OCI-LY3 (cell line): ENCODE measurements around the gene SVOPL.

Experiments used
- H2AFZ ChIP-seq: fragments of 200-600, 300-600 bp; shearing (Covaris generic); 2 replicates; pipeline ENCODE4 v1.6.0; 2014; ENCODE audit warnings: antibody characterized with exemption, low read depth, low read length
- H3K27ac ChIP-seq: fragments of 200-600, 300-600 bp; sonication (generic); 2 replicates; pipeline ENCODE4 v1.5.1; 2014; ENCODE audit warnings: mild to moderate bottlenecking, low read length, moderate library complexity, mixed read lengths
- H3K27me3 ChIP-seq: fragments of 200-600, 300-600 bp; sonication (generic); 2 replicates; pipeline ENCODE4 v1.6.1; 2014; ENCODE audit warnings: low read depth, low read length, mixed read lengths
- H3K36me3 ChIP-seq: fragments of 200-600, 300-600 bp; sonication (generic); replicated peaks from 2 replicates; pipeline ENCODE3; 2014; ENCODE audit warnings: low read depth, low read length, mixed read lengths
- H3K4me1 ChIP-seq: fragments of 300-600, 200-600 bp; sonication (generic); 2 replicates; pipeline ENCODE4 v1.6.1; 2014; ENCODE audit warnings: low read length, mixed read lengths
- H3K4me2 ChIP-seq: fragments of 200-600, 300-600 bp; sonication (generic); 2 replicates; pipeline ENCODE4 v1.6.1; 2014; ENCODE audit warnings: low read length, mixed read lengths
- H3K4me3 ChIP-seq: fragments of 300-600, 200-600 bp; sonication (generic); 2 replicates; pipeline ENCODE4 v1.5.1; 2014; ENCODE audit warnings: antibody characterized with exemption, mild to moderate bottlenecking, low read length, moderate library complexity
- H3K79me2 ChIP-seq: fragments of 300-600, 200-600 bp; shearing (Covaris generic); 2 replicates; pipeline ENCODE4 v1.6.1; 2014; ENCODE audit warnings: mild to moderate bottlenecking, low read length, mixed read lengths
- H3K9ac ChIP-seq: fragments of 300-600, 200-600 bp; shearing (Covaris generic); 2 replicates; pipeline ENCODE4 v1.6.0; 2014; ENCODE audit warnings: mild to moderate bottlenecking, low read length, moderate library complexity
- H3K9me3 ChIP-seq: fragments of 200-600, 300-600 bp; shearing (Covaris generic); 2 replicates; pipeline ENCODE4 v1.6.1; 2014; ENCODE audit warnings: low read length, mixed read lengths; ENCODE audit not compliant: insufficient read depth
- H4K20me1 ChIP-seq: fragments of 200-600, 300-600 bp; sonication (generic); 2 replicates; pipeline ENCODE4 v1.6.1; 2016; ENCODE audit warnings: low read length, mixed read lengths; ENCODE audit not compliant: insufficient read depth
- CTCF ChIP-seq: fragments of 200-600, 300-600 bp; sonication (generic); IDR thresholded peaks from 2 replicates; pipeline ENCODE4 v1.5.1; 2014; ENCODE audit warnings: antibody characterized with exemption, low read length, low read depth
- EZH2phosphoT487 ChIP-seq: fragments of 200-600 bp; shearing (Covaris generic); IDR thresholded peaks from 2 replicates; pipeline ENCODE4 v1.6.1; 2018; ENCODE audit warnings: antibody characterized with exemption, mixed run types, low read depth

Gene SVOPL

GRCh38 chr7:138587485-138587884 is 113.7 kb downstream of the SVOPL start:
- Histone ChIP-seq H3K79me2 (no peaks in the 10 kb centered on the region), H3K9ac (no peak overlapping the region), H3K27ac (no peak overlapping the region), H4K20me1 (no peaks in the 10 kb centered on the region), H3K27me3 (no peaks in the 10 kb centered on the region), H3K36me3 (peaks cover 18% of the 10 kb centered on the region), H3K4me1 (peaks cover 6% of the 10 kb centered on the region; the same call in 1 of the 2 replicates), H2AFZ (no peak overlapping the region), H3K9me3 (no peaks in the 10 kb centered on the region), H3K4me2 (no peak overlapping the region), H3K4me3 (no peak overlapping the region)
- no peak for TF ChIP-seq EZH2phosphoT487
- TF ChIP-seq CTCF: no peak

DNA sequence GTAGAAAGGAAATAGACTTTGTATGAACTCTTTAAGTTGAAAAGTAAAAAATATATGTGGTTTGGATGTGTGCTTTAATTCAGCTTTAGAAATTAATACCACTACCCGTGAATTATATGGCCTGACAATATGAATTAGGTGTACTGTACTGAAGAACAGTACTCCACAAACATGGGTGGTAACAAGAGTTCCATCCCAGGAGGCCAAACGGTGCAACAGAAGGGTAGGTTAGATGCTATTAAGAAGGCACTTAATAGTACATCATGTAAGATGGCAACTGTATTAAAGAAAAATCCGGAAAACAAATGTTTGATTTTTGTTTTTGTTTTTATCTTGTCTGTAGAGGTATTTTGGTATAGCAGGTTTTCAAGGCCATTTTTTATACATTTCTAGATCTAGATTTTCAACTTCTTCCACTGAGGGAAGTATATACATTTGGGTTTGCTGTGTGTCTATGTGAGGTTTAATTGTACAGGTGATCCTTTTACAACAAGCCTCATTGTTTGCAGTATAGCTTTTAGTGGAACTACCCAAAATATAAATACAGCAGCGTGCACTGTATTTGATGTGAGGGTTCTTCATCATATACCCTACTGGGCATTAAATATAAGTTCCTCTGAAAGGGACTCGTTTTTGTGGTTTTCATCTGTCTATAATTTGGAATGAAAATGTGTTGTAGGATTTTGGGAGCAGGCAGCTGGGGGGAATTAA is 115.7 kb downstream of the SVOPL start:
- Histone ChIP-seq H3K27me3 (no peaks in the 10 kb centered on the region), H3K4me1 (peaks cover 14% of the 10 kb centered on the region), H3K9me3 (no peaks in the 10 kb centered on the region), H3K36me3 (peaks cover 22% of the 10 kb centered on the region), H4K20me1 (no peaks in the 10 kb centered on the region), H3K4me3 (no peak overlapping the region), H3K4me2 (no peak overlapping the region), H2AFZ (no peak overlapping the region), H3K9ac (no peak overlapping the region), H3K27ac (no peak overlapping the region), H3K79me2 (no peaks in the 10 kb centered on the region)
- TF ChIP-seq CTCF (no peak), EZH2phosphoT487 (no peak)

DNA sequence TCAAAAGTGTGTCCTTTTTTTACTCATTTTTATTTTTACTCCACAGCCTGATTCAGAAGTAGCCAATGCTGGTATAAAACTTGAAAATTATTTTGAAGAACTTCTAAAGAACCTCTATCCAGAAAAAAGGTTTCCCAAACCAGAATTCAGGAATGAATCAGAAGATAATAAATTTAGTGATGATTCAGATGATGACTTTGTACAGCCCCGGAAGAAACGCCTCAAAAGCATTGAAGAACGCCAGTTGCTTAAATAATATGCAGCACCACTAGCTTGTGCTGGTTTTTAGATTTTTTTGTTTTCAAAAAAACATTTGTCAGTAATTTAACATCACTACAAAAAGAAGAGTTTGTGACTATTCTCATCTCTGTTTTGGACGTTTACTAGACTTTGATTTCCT is 116.5 kb downstream of the SVOPL start:
- no peaks in the 10 kb centered on the region for H3K79me2 ChIP-seq
- H3K27me3 ChIP-seq: no peaks in the 10 kb centered on the region
- TF ChIP-seq EZH2phosphoT487 (no peak), CTCF (no peak)
- H4K20me1 ChIP-seq: no peaks in the 10 kb centered on the region
- H3K9ac ChIP-seq: no peak overlapping the region
- no peak overlapping the region for H3K4me2 ChIP-seq
- no peak overlapping the region for H3K4me3 ChIP-seq
- H3K36me3 ChIP-seq: peaks cover 28% of the 10 kb centered on the region
- no peak overlapping the region for H2AFZ ChIP-seq
- H3K9me3 ChIP-seq: no peaks in the 10 kb centered on the region
- H3K4me1 ChIP-seq: peaks cover 14% of the 10 kb centered on the region
- no peak overlapping the region for H3K27ac ChIP-seq

DNA sequence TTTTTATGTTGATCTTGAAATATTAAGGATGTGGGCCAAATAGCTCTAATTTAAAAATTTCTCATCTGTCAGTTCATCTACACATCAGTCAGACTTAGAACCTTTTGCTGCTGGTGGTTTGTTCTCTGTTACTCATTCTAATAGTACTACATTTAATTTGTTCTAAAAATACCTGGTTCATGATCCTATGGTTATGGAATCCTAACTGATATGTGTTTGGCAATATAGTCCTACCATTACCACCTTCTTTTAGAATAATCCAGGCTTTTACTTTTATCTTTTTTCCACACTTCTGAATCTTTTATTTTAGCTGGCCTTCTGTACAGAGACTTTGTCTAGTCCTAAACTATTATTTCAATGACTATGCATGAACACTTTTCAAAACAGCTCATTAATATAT is 116.9 kb downstream of the SVOPL start:
- Histone ChIP-seq H2AFZ (no peak overlapping the region), H3K4me1 (peaks cover 14% of the 10 kb centered on the region), H3K27ac (no peak overlapping the region), H3K4me2 (no peak overlapping the region), H3K9me3 (no peaks in the 10 kb centered on the region), H3K9ac (no peak overlapping the region), H3K4me3 (no peak overlapping the region), H4K20me1 (no peaks in the 10 kb centered on the region), H3K27me3 (no peaks in the 10 kb centered on the region), H3K36me3 (peaks cover 30% of the 10 kb centered on the region), H3K79me2 (no peaks in the 10 kb centered on the region)
- TF ChIP-seq CTCF: no peak
- TF ChIP-seq EZH2phosphoT487: no peak
